Measurements from ENCODE around the gene C9orf72. TPM values are rescaled to one million over a fixed set of nuclear protein-coding genes. Genes with fewer than 3 reads are reported as not detected.

Gene C9orf72
- total RNA-seq, 4 donors from 2014 or later, result 6.6 to 19.5 (median 8.6) TPM

DNA sequence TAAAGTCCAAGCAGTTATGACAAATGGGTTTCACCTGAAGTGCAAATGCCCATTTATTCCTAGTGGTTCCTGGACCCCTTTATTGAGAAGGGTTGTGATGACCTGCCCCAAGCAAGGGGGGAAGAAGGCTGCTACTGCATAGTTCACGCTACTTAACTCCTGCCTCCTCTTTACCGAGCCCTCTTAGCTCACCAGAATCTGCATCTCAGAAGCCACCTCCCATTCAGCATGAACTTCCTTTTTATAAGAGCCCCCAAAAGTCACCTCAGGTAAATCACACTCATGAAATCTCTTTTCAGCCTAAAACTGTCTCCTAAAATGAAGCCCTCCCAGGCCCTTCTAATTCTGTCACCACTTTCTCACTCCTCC, 26.6 kb upstream of the C9orf72 start:
- TF ChIP-seq, protein P1, sequence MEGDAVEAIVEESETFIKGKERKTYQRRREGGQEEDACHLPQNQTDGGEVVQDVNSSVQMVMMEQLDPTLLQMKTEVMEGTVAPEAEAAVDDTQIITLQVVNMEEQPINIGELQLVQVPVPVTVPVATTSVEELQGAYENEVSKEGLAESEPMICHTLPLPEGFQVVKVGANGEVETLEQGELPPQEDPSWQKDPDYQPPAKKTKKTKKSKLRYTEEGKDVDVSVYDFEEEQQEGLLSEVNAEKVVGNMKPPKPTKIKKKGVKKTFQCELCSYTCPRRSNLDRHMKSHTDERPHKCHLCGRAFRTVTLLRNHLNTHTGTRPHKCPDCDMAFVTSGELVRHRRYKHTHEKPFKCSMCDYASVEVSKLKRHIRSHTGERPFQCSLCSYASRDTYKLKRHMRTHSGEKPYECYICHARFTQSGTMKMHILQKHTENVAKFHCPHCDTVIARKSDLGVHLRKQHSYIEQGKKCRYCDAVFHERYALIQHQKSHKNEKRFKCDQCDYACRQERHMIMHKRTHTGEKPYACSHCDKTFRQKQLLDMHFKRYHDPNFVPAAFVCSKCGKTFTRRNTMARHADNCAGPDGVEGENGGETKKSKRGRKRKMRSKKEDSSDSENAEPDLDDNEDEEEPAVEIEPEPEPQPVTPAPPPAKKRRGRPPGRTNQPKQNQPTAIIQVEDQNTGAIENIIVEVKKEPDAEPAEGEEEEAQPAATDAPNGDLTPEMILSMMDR (IDR thresholded peaks at IDR 0.05), result no peak
- TF ChIP-seq POLR2A (IDR thresholded peaks at IDR 0.05), result no peak
- WGBS, 2 donors, result 72 to 73% methylated on average over 2 of the region's 2 CpGs
- DNase-seq, result no peak
- no peaks in the 10 kb centered on the region for H3K9me3 ChIP-seq
- H3K4me3 ChIP-seq, result no peak overlapping the region
- H3K27me3 ChIP-seq, result no peaks in the 10 kb centered on the region
- peak overlapping the region in 2 of 4 donors; percentile 18 to 43 for H3K27ac ChIP-seq
- peaks cover 0 to 4% (median 0%) of the 10 kb centered on the region in 3 donors for H3K4me1 ChIP-seq
- intact Hi-C loops (cut with DNase I), result no loop called here
- H3K36me3 ChIP-seq, result no peaks in the 10 kb centered on the region

DNA sequence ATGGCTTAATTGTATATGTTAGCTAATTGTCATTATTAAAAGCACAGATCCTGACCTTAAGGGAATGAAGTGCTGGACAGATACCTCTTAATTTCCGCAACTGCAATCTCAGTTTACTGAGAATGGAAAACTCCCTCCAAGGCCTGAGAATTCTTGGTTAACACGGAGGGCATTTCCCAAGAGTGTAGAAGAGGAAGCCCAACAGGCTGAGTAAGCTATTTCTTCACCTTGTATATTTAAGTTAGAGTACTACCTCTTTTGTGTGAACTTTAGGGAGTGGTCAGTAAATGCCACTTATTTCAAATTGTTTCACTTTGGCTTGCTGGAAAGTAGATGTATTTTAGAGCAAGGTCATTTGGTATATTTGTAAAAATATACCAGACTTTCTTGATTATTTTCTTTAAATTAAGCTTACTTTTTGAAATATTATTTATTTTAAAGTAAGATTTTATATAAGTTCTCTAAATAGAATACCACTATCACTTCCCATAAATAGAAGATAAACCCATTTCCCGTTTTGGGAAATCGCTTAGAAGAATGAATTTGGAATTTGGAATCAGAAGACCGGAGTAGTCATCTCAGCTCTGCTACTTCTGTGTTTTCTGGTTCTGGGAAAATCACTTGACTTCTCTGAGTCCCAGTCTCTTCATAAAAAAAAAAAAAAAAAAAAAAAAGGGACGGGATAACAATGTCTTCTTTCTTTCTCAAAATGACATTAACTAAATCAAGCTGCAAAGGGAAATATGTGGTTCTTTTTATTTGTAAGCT, 26.0 kb upstream of the C9orf72 start:
- WGBS, 2 donors, result 72 to 77% methylated on average over 6 of the region's 6 CpGs
- H3K4me1 ChIP-seq, result peaks cover 0 to 4% (median 0%) of the 10 kb centered on the region in 3 donors
- TF ChIP-seq, protein P1 (IDR thresholded peaks at IDR 0.05), result no peak
- TF ChIP-seq POLR2A (IDR thresholded peaks at IDR 0.05), result no peak
- no peaks in the 10 kb centered on the region for H3K36me3 ChIP-seq
- H3K27me3 ChIP-seq, result no peaks in the 10 kb centered on the region
- intact Hi-C loops (cut with DNase I), result no loop called here
- no peak overlapping the region for H3K4me3 ChIP-seq
- DNase-seq, result no peak
- no peaks in the 10 kb centered on the region for H3K9me3 ChIP-seq
- H3K27ac ChIP-seq, result peak overlapping the region in 2 of 4 donors; percentile 18 to 43

DNA sequence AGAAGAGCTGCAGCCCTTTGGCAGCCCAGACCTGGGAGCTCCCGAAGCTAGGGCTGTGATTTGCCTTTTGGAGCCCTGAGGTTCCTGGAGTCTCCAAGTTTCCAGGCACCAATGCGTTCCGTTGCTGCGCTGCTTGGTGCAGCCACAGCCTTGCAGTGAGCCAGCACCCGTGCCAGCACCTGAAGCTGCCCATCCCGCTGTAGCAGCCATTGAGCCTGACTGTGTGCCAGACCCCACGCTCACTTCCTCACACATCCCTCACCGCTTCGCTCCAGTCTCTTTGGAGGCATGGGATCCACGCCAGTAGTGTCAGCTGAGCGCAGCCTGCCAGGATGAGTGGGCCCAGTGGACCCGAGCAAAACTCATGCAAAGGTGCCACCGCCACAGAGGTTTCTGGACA, 22.5 kb upstream of the C9orf72 start:
- H3K27me3 ChIP-seq, result no peaks in the 10 kb centered on the region
- intact Hi-C loops (cut with DNase I), result no loop called here
- no peaks in the 10 kb centered on the region for H3K9me3 ChIP-seq
- no peak overlapping the region for H3K4me3 ChIP-seq
- no peaks in the 10 kb centered on the region for H3K36me3 ChIP-seq
- no peak for TF ChIP-seq POLR2A (IDR thresholded peaks at IDR 0.05)
- WGBS, 2 donors, result 86 to 87% methylated on average over 6 to 9 of the region's 13 CpGs
- DNase-seq, result no peak
- no peak overlapping the region for H3K27ac ChIP-seq
- peaks cover 0 to 4% (median 0%) of the 10 kb centered on the region in 3 donors for H3K4me1 ChIP-seq

DNA sequence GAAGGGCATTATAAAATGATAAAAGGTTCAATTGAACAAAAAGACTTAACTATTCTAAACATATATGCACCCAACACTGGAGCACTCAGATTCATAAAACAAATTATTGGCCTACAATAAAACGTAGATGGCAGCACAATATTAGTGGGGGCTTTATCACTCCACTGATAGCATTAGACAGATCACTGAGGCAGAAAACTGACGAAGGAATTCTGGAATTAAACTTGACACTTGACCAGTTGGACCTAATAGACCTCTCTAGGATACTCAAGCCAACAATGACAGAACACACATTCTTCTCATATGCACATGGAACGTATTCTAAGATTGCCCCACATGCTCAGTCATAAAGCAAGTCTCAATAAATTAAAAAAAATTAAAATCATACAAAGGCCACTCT, 18.4 kb upstream of the C9orf72 start:
- 56 to 76% methylated on average over 3 of the region's 3 CpGs for WGBS, 2 donors
- Histone ChIP-seq H3K27me3 (peaks cover 0 to 14% (median 0%) of the 10 kb centered on the region in 4 donors), H3K4me1 (no peaks in the 10 kb centered on the region), H3K9me3 (no peaks in the 10 kb centered on the region), H3K27ac (no peak overlapping the region), H3K36me3 (no peaks in the 10 kb centered on the region), H3K4me3 (no peak overlapping the region)
- no peak for TF ChIP-seq POLR2A (IDR thresholded peaks at IDR 0.05)
- TF ChIP-seq, protein P1 (IDR thresholded peaks at IDR 0.05), result no peak
- no peak for DNase-seq
- intact Hi-C loops (cut with DNase I), result no loop called here

DNA sequence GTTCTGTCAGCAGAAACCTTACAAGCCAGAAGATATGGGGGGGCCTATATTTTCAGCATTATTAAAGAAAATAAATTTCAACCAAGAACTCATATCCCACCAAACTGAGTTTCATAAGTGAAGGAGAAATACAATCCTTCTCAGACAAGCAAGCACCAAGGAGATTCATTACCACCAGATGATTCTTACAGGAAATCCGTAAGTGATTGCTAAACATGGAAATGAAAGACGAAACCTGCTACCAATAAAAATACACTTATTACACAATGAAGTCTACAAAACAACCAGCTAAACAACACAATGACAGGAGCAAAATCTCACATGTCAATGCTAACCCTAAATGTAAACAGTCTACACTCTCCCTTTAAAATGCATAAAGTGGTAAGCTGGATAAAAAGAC, 17.8 kb upstream of the C9orf72 start:
- 46 to 80% methylated on average over 2 of the region's 2 CpGs for WGBS, 2 donors
- intact Hi-C loops (cut with DNase I), result no loop called here
- TF ChIP-seq, protein P1 (IDR thresholded peaks at IDR 0.05), result no peak
- no peak for TF ChIP-seq POLR2A (IDR thresholded peaks at IDR 0.05)

More for the DNA sequence above, 17.8 kb upstream of the C9orf72 start:
- Histone ChIP-seq H3K9me3 (no peaks in the 10 kb centered on the region), H3K36me3 (no peaks in the 10 kb centered on the region), H3K27ac (no peak overlapping the region), H3K4me3 (no peak overlapping the region), H3K27me3 (peaks cover 0 to 14% (median 0%) of the 10 kb centered on the region in 4 donors), H3K4me1 (no peaks in the 10 kb centered on the region)
- no peak for DNase-seq
